T-cell (primary cell): Measurements from ENCODE around the gene LAMC1. TPM values are rescaled to one million over a fixed set of nuclear protein-coding genes. Genes with fewer than 3 reads are reported as not detected.

Experiments
- ATAC-seq, 4 experiments: fragments of 200-7000 bp in 3 of 4; fragments of 150-1000 bp in 1 of 4; cut with Tn5 transposase; replicated peaks in 1 of 4; 1 replicate in 3 of 4; 2 replicates in 1 of 4; pipeline ENCODE4 v1.10.0; 2021; ENCODE audit warnings: moderate library complexity in 3 of 4, mild to moderate bottlenecking in 2 of 4, moderate number of reproducible peaks in 1 of 4
- CTCF ChIA-PET, 2 donors: fragments of 300-600 bp; sonication (Branson Sonifier 250); formaldehyde crosslinking; loops; one replicate each; lab custom pipeline; 2022; ENCODE audit warnings: antibody characterized with exemption in 2 of 2; lab: Charles Lee
- POLR2A ChIA-PET, 2 donors: fragments of 300-600 bp; sonication (Branson Sonifier 250); formaldehyde crosslinking; loops; one replicate each; lab custom pipeline; 2022; ENCODE audit warnings: antibody characterized with exemption in 2 of 2; lab: Charles Lee
- DNase-seq, 35 experiments: peaks; one replicate each; pipeline versions ENCODE4 v3.0.0 to v3.0.0-alpha.2; 2013 to 2023
- H3K27ac ChIP-seq: one replicate; pipeline ENCODE4 v1.5.1; 2013; ENCODE audit warnings: low read length
- H3K27me3 ChIP-seq, 2 experiments: replicated peaks in 1 of 2; 1 replicate in 1 of 2; 2 replicates in 1 of 2; pipeline versions ENCODE4 v1.6.1 to v1.7.0; 2013; ENCODE audit warnings: low read length in 1 of 2, mixed read lengths in 1 of 2; ENCODE audit not compliant: control insufficient read depth in 2 of 2, insufficient read depth in 2 of 2; ENCODE audit errors: extremely low read depth in 1 of 2
- H3K36me3 ChIP-seq, 2 donors: 1 replicate in 1 of 2; 2 replicates in 1 of 2; pipeline versions ENCODE4 v1.6.1 to v1.7.0; 2013; ENCODE audit warnings: low read length in 1 of 2; ENCODE audit not compliant: control insufficient read depth in 2 of 2, insufficient read depth in 1 of 2; ENCODE audit errors: extremely low read depth in 1 of 2
- H3K4me1 ChIP-seq, 2 experiments: 1 replicate in 1 of 2; 2 replicates in 1 of 2; pipeline versions ENCODE4 v1.6.1 to v1.7.0; 2013; ENCODE audit warnings: low read length in 2 of 2, mixed read lengths in 1 of 2; ENCODE audit not compliant: insufficient read depth in 2 of 2, control insufficient read depth in 1 of 2; ENCODE audit errors: extremely low read depth in 1 of 2
- H3K4me3 ChIP-seq, 2 donors: 1 replicate in 1 of 2; 2 replicates in 1 of 2; pipeline versions ENCODE4 v1.5.1 to v1.7.0; 2013; ENCODE audit warnings: mild to moderate bottlenecking in 2 of 2, low read length in 1 of 2, moderate library complexity in 1 of 2; ENCODE audit not compliant: control insufficient read depth in 1 of 2; ENCODE audit errors: extremely low read depth in 1 of 2
- H3K9me3 ChIP-seq: 2 replicates; pipeline ENCODE4 v1.7.0; 2013
- H3K27ac Mint-ChIP-seq, 2 donors: one replicate each; pipeline ENCODE4 v1.8.0; 2020 to 2021; ENCODE audit warnings: mild to moderate bottlenecking in 2 of 2, mixed read lengths in 2 of 2
- H3K27me3 Mint-ChIP-seq, 2 donors: one replicate each; pipeline ENCODE4 v1.8.0; 2021 to 2022; ENCODE audit warnings: mixed read lengths in 2 of 2
- H3K36me3 Mint-ChIP-seq: one replicate; pipeline ENCODE4 v1.8.0; 2021; ENCODE audit warnings: mixed read lengths
- H3K4me1 Mint-ChIP-seq, 3 donors: one replicate each; pipeline ENCODE4 v1.8.0; 2020 to 2022; ENCODE audit warnings: mixed read lengths in 3 of 3, mild to moderate bottlenecking in 1 of 3
- H3K4me3 Mint-ChIP-seq, 3 donors: one replicate each; pipeline ENCODE4 v1.8.0; 2020 to 2022; ENCODE audit warnings: mild to moderate bottlenecking in 3 of 3, mixed read lengths in 3 of 3, moderate library complexity in 3 of 3
- H3K9me3 Mint-ChIP-seq, 3 donors: one replicate each; pipeline ENCODE4 v1.8.0; 2020 to 2022; ENCODE audit warnings: mixed read lengths in 3 of 3
- WGBS: methylation state at CpG from one replicate; pipeline ENCODE4 v1.1.5; 2013; ENCODE audit warnings: missing lambda C conversion rate; ENCODE audit not compliant: insufficient coverage; 5-methylcytosine and 5-hydroxymethylcytosine counted together
- total RNA-seq, 35 experiments: library from RNA in 6 of 35; stranded (reverse) in 6 of 35; fragments of 120-200 nt in 1 of 35; gene quantifications; one replicate each; pipeline versions ENCODE4 v1.2.1 to v1.2.4 and lab custom pipeline; 2013 to 2026

LAMC1 gene
- total RNA-seq, 5 donors from 2014 or later (not counting 1 experiment from before 2014, with no cell fraction given): 0.30 to 3.1 (median 2.1) TPM

- Histone ChIP-seq H3K27me3 (peaks cover 0 to 19% of the 10 kb centered on the region in 2 experiments), H3K9me3 (no peaks in the 10 kb centered on the region), H3K4me3 (no peak overlapping the region), H3K4me1 (peaks cover under 1 to 10% of the 10 kb centered on the region in 2 experiments), H3K36me3 (no peaks in the 10 kb centered on the region), H3K27ac (no peak overlapping the region)
- Mint-ChIP-seq H3K27me3 (peaks cover 56 to 71% of the 10 kb centered on the region in 2 donors), H3K9me3 (no peaks in the 10 kb centered on the region), H3K4me3 (no peak overlapping the region), H3K27ac (no peak overlapping the region), H3K4me1 (peaks cover 12 to 17% (median 16%) of the 10 kb centered on the region in 3 donors), H3K36me3 (no peaks in the 10 kb centered on the region)
- ATAC-seq: no peak
- ChIA-PET POLR2A (no interaction called here), CTCF (no interaction called here)
- no peak for DNase-seq
These were observed 4.6 kb downstream of the LAMC1 start for GRCh38 chr1:183027791-183028190.

- Histone ChIP-seq H3K36me3 (no peaks in the 10 kb centered on the region), H3K27ac (no peak overlapping the region), H3K4me3 (no peak overlapping the region), H3K4me1 (peaks cover 5 to 6% of the 10 kb centered on the region in 2 experiments), H3K27me3 (peaks cover 0 to 12% of the 10 kb centered on the region in 2 experiments), H3K9me3 (no peaks in the 10 kb centered on the region)
- Mint-ChIP-seq H3K27me3 (peaks cover 55 to 71% of the 10 kb centered on the region in 2 donors), H3K36me3 (no peaks in the 10 kb centered on the region), H3K27ac (no peak overlapping the region), H3K4me1 (peaks cover 17 to 27% (median 22%) of the 10 kb centered on the region in 3 donors), H3K9me3 (no peaks in the 10 kb centered on the region), H3K4me3 (no peak overlapping the region)
- POLR2A ChIA-PET: no interaction called here
- WGBS: 40% methylated on average over 1 of the region's 3 CpGs
- ATAC-seq: no peak
- no peak for DNase-seq
- CTCF ChIA-PET: no interaction called here
These were observed 6.4 kb downstream of the LAMC1 start for GRCh38 chr1:183029591-183030000.

- H3K36me3 Mint-ChIP-seq: no peaks in the 10 kb centered on the region
- no peak for DNase-seq
- ChIA-PET POLR2A (no interaction called here), CTCF (no interaction called here)
- H3K27me3 ChIP-seq: peaks cover 0 to 13% of the 10 kb centered on the region in 2 experiments
- no peak overlapping the region for H3K27ac Mint-ChIP-seq
- H3K4me3 ChIP-seq: no peak overlapping the region
- H3K36me3 ChIP-seq: no peaks in the 10 kb centered on the region
- no peak overlapping the region for H3K4me3 Mint-ChIP-seq
- WGBS: no CpG with 5 or more reads among the region's 1 CpG
- H3K27ac ChIP-seq: no peak overlapping the region
- H3K9me3 ChIP-seq: no peaks in the 10 kb centered on the region
- ATAC-seq: no peak
- H3K27me3 Mint-ChIP-seq: peaks cover 54 to 69% of the 10 kb centered on the region in 2 donors
- H3K9me3 Mint-ChIP-seq: no peaks in the 10 kb centered on the region
- H3K4me1 Mint-ChIP-seq: peaks cover 14 to 26% (median 20%) of the 10 kb centered on the region in 3 donors
- peaks cover 5 to 6% of the 10 kb centered on the region in 2 experiments for H3K4me1 ChIP-seq
These were observed 6.8 kb downstream of the LAMC1 start for GRCh38 chr1:183030053-183030452.

GRCh38 chr1:183032122-183032921 is 9.1 kb downstream of the LAMC1 start:
- 86% methylated on average over 1 of the region's 5 CpGs for WGBS
- no peak for DNase-seq
- Mint-ChIP-seq H3K36me3 (no peaks in the 10 kb centered on the region), H3K27ac (no peak overlapping the region), H3K4me1 (peaks cover 14 to 26% (median 17%) of the 10 kb centered on the region in 3 donors), H3K4me3 (no peak overlapping the region), H3K9me3 (no peaks in the 10 kb centered on the region), H3K27me3 (peaks cover 42 to 63% of the 10 kb centered on the region in 2 donors)
- CTCF ChIA-PET: no interaction called here
- Histone ChIP-seq H3K36me3 (no peaks in the 10 kb centered on the region), H3K27ac (no peak overlapping the region), H3K27me3 (peaks cover 0 to 27% of the 10 kb centered on the region in 2 experiments), H3K4me1 (peaks cover 5 to 6% of the 10 kb centered on the region in 2 experiments), H3K4me3 (no peak overlapping the region), H3K9me3 (no peaks in the 10 kb centered on the region)
- POLR2A ChIA-PET: no interaction called here
- ATAC-seq: no peak

- H3K27me3 ChIP-seq: peaks cover 0 to 31% of the 10 kb centered on the region in 2 experiments
- Mint-ChIP-seq H3K27ac (no peak overlapping the region), H3K4me1 (peaks cover 14 to 26% (median 17%) of the 10 kb centered on the region in 3 donors), H3K4me3 (peak overlapping the region in 2 of 3 donors; percentile 21 to 40), H3K27me3 (peaks cover 48 to 65% of the 10 kb centered on the region in 2 donors), H3K9me3 (no peaks in the 10 kb centered on the region), H3K36me3 (no peaks in the 10 kb centered on the region)
- ATAC-seq: peak in 3 of 4 experiments; percentile 72 to 97 (median 76)
- no peaks in the 10 kb centered on the region for H3K9me3 ChIP-seq
- POLR2A ChIA-PET: no interaction called here
- WGBS: 0% methylated on average over 1 of the region's 2 CpGs
- CTCF ChIA-PET: no interaction called here
- DNase-seq: peak in 9 of 35 experiments; percentile 6 to 45 (median 25)
- H3K27ac ChIP-seq: no peak overlapping the region
- no peak overlapping the region for H3K4me3 ChIP-seq
- H3K4me1 ChIP-seq: peaks cover 5 to 6% of the 10 kb centered on the region in 2 experiments
- H3K36me3 ChIP-seq: no peaks in the 10 kb centered on the region
These were observed 10.0 kb downstream of the LAMC1 start for GRCh38 chr1:183033205-183033604.

- Histone ChIP-seq H3K27me3 (peaks cover 0 to 31% of the 10 kb centered on the region in 2 experiments), H3K9me3 (no peaks in the 10 kb centered on the region), H3K4me3 (no peak overlapping the region), H3K4me1 (peaks cover 5 to 6% of the 10 kb centered on the region in 2 experiments), H3K27ac (no peak overlapping the region), H3K36me3 (no peaks in the 10 kb centered on the region)
- ChIA-PET POLR2A (interaction anchor here in 1 of 2 donors (0.7 kb wide), 1 partner anchor 61 kb away, joined by 3 read pairs; no protein-coding TSS in a partner anchor), CTCF (no interaction called here)
- ATAC-seq: no peak
- Mint-ChIP-seq H3K36me3 (no peaks in the 10 kb centered on the region), H3K4me1 (peaks cover 14 to 26% (median 17%) of the 10 kb centered on the region in 3 donors), H3K4me3 (no peak overlapping the region), H3K9me3 (no peaks in the 10 kb centered on the region), H3K27ac (no peak overlapping the region), H3K27me3 (peaks cover 45 to 62% of the 10 kb centered on the region in 2 donors)
- 71% methylated on average over 2 of the region's 3 CpGs for WGBS
- DNase-seq: no peak
These were observed 11.5 kb downstream of the LAMC1 start for GRCh38 chr1:183034682-183035081.
